Activated naive CD4-positive, alpha-beta T cell treated with anti-CD3 and anti-CD28 coated beads, Interleukin-2, amount 50 U/mL, for 16 hours (primary cell): ENCODE data around the gene NRG2.
A peak's percentile ranks its signal among the peaks of the same experiment; 100 is the strongest.

Experiments
- DNase-seq: peaks from one replicate; pipeline ENCODE4 v3.0.0-alpha.2; 2020

The NRG2 gene

DNA sequence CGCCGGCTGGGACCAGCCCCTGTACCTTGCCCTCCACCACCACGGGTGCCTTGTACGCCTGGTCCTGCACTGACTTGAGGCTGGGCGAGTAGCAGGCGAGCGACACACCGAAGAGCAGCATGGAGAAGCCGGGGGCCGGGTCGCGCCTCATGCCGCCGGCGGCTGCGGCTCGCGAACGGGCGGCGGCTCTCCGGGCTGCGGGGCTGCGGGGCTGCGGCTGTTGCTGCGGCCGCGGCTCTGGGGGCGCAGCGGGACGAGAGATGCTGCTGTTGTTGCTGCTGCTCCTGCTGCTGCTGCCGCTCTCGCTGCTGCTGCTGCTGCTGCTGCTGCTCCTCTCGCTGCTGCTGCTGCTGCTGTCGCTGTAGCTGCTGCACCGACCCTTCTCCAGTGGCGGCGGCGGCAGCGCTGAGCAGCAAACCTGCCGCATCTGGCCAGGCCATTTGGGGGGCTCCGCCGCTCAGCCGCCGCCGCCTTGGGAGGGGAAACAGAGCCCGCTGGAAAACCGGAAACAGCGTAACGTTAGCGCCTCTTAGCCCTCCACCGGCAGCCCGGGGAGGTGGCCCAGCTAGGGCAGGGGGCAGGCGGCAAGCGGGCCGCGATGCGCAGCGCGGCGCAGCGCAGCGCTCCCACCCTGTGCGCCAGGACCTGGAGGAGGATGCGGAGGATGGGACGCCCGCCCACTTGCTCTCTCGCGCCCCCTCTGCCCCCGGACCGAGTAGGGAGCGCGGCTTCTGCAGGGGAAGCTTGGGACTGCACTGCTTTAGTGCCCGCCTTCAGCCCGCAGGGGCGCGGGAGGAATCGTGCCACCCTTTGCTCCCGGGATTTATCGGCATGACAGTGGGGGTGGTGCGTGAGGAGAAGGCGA lies at the start of gene NRG2:
Gene NRG2 (minus strand): TSS at position 657 of the 865 bp plus-strand sequence.
- peak; percentile 47 for DNase-seq

GRCh38 chr5:140090251-140090650 lies 47.2 kb upstream of the NRG2 start:
- DNase-seq: no peak

DNA sequence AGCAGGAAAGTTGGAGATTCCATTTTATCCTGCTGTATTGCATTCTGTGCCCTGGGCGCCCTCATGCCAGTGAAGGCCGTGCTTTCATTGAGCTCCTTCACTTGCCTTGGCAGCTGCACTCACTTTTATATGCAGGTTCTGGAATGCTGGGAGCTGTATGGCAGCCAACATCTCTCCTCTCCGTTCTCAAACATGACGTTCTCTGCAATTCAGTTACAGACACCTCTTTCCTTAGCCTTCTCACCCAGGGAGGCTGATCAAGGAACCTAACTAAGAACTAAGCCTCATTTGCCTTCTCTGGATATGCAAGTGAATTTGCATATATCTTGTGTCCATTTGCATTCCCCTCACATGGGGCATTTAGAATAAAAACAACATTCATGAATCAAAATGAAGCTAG lies 41.4 kb upstream of the NRG2 start:
- DNase-seq: no peak

DNA sequence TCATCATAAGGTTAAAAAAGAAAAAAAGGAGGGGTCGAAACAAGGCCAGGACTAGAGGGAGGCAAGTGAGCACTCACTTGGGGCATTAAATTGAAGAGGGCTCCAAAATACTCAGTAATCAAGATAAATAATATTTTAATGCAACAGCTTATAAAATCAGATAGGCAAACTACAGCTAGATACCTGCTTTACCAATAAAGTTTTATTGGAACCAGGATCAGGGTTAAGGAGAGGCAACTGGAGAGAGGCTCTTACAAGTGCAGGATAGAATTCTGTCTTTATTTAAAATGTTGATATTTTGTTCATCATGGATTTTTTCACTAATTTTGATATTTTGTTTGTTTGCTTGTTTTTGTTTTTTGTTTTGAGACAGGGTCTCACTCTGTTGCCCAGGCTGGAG lies 40.6 kb upstream of the NRG2 start:
- no peak for DNase-seq

- DNase-seq: no peak
Measured at GRCh38 chr5:140083120-140083519, 40.0 kb upstream of the NRG2 start.

- DNase-seq: no peak
Measured at GRCh38 chr5:140076788-140077187, 33.7 kb upstream of the NRG2 start.

DNA sequence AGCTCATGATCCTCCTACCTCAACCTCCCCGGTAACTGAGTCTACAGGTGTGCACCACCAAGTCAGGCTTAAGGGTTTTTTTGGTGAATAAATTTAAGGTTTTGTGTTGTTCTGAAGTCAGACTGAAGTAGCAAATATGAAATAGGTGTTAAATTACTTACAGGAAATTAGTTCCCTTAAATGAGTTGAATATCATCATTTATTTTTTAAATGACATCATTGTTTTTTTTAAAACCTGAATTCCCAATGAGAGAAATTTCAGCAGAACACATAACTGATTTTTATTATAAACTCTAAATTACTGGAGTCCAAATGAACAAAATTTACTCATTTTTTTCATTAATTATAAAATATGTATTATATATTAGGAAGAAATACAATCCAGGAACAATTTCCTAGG lies 33.0 kb upstream of the NRG2 start:
- no peak for DNase-seq

DNA sequence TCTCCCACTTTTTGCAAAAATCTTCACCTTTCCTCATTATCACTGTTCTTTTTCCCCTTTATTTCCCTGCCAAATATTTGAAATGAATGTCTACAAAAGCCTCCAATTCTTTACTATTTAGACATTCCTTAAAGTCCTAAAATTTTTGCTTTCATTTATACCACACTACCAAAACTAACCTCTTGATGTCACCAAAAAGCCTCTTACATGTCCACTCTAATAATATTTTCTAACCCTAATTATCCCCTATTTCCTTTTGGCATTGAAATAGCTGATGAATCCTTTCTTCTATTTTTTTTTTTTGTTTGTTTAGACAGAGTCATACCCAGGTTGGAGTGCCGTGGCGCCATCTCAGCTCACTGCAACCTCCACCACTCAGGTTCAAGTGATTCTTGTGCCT lies 32.3 kb upstream of the NRG2 start:
- no peak for DNase-seq

GRCh38 chr5:140073296-140073695 lies 30.2 kb upstream of the NRG2 start:
- no peak for DNase-seq

DNA sequence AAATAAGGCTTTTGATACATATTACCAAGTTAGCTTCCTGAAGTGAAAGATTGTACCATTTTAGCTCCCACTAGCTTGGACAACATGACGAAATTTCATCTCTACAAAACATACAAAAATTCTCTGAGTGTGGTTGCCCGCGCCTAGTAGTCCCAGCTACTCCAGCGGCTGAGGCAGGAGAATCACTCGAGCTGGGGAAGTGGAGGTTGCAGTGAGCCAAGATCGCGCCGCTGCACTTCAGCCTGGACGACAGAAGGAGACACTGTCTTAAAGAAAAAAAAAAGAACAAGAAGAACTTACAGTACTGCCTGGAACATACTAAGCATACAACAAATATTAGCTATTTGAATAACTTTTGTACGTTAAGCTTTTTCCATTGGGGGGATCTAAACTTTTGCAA lies 29.7 kb upstream of the NRG2 start:
- no peak for DNase-seq

DNA sequence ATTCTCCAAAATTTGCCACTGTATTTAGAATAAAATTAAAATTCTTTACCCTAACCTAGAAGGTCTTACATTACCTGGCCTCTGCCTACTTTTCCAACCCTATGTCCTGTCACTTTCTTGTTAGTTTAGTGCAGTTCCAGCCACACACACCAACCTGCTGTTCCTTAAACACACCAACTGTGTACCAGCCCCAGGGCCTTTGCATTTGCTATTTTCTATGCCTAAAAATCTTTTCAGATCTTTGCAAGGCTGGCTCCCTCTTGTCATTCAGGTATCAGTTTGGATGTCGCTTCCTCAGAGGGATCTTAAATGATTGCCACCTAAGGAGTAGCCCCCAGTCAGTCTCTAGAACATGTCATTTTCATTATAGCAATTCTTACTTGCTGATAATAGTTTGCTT lies 17.7 kb upstream of the NRG2 start:
- DNase-seq: no peak

DNA sequence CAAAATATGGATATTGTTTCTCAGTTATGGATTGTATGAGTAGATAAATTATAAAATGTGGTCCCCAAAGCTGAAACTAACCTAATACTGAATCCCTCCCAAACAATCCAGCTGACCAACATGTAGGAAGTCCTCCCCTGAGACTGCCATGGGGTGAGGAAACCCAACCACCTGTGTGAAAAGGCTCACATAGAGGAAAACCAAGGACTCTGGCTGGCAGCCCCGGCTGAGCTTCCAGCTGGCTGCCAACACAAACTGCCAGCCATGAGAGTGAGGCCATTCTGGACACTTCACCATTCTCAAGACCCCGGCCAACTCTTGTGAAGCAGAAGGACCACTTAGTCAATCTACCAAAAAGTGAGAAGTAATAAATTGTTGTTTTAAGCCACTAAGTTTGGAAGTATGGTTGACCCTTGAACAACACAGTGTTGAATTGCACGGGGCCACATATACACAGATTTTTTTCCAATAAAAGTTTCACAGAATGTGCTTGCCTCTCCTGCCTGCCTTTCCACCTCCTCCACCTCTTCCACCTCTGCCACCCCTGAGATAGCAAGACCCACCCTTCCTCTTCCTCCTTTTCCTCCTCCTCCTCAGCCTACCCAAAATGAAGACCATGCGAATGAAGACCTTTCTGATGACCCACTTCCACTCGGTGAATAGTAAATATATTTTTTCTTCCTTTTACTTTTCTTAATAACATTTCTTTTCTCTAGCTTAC lies 15.3 kb upstream of the NRG2 start:
- DNase-seq: no peak

DNA sequence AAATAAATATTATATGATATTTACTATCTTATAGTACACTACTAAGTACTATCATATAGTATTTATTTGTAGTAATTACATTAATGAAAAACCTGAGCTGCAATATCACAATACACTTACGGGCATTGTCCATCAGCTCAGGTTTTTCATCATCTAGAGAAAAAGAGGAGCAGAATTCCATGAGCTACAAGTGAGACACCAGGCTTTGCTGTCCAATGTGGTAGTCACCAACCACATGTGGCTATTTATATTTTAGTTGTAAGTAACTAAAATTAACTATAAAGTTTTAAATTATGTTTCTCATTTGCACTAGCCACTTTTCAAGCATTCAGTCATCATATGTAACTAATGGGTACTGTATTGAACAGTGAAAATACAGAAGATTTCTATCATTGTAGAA lies 13.8 kb upstream of the NRG2 start:
- DNase-seq: no peak

DNA sequence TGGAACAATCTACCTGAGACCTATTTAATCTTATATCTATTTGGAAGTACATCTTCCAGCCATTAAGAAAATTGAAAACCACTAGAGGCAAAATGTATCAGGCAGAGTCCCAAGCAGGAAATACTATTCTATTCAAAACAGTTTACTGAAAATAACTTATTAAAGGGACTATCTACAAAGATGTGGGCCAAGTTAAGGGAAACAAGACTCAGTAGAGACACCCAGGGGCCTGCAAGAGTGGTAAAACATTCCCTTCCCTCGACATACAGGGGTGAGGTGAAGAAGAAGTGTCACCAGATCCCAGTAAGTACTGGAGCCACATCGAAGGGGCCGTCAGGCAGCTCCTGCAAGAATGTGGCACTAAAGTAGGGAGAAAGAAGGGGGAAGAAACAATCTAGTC lies 12.1 kb upstream of the NRG2 start:
- DNase-seq: no peak

DNA sequence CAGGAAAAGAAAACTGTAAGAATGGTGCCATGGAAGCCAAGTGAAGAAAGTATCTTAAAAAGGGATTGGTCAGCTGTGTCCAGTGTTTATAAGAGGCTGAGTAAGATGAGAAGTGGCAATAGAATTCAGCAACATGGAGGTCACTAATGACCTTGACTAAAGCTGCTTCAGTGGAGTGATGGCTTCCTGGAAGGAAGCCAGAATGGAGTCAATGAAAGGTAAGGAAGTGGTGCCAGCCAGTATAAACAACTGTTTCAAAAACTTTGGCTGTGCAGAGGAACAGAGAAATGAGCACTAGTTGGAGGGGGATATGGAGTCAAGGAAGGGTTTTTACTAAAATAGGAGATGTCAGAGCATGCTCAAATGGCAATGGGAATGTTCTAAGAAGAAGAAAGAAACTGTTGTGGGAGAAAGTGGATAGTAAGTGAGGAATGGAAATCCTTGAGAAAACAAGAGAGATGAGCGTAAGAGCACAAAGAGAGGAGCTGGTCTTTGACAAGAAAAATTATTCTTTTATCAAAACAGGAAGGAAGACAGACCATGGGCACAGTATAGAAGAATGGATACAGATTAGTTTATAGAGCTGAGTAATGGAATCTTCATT lies 11.1 kb upstream of the NRG2 start:
- DNase-seq: no peak

GRCh38 chr5:140051950-140052349 lies 8.9 kb upstream of the NRG2 start:
- DNase-seq: no peak

DNA sequence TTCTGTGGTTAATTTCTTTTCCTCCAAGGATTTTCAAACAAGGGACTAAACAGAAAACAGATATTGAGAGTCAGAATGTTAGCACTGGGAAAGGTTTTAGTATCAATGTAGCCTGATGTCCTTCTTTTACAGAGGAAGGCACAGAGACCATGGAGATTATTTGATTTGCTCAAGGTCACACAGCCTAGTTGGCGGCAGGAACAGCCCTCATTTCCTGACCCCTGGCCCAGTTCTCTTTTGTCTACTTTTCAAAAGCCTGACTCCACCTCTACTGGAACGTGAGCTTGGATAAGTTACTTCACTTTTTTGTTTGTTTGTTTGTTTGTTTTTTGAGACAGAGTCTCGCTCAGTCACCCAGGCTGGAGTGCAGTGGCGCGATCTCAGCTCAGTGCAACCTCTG lies 6.6 kb upstream of the NRG2 start:
- no peak for DNase-seq

GRCh38 chr5:140049205-140049604 lies 6.1 kb upstream of the NRG2 start:
- DNase-seq: no peak

- no peak for DNase-seq
Measured at GRCh38 chr5:140044041-140044440, 942 bp upstream of the NRG2 start.

DNA sequence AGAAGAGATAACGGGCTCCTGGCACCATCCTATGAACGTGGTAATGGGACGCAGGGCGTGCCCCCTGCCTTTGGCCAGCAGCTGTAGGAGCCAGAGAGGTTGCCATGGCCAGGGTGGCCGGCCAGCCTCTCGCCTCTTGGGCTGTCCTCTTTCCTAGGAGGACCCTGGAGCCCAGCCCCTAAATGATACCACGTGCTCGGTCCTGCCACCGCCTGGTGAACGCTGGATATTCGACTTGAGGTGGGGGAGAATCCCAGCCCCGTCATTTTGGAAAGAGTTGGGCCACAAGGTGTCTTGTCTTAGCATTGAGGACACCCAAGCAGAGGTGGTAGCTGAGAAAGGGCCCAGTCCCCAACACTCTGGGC lies 391 bp upstream of the NRG2 start:
- peak; percentile 10 for DNase-seq

GRCh38 chr5:140042393-140042642 lies 781 bp downstream of the NRG2 start:
- DNase-seq: no peak

- DNase-seq: peak; percentile 11
Measured at GRCh38 chr5:140041492-140042392, 1.4 kb downstream of the NRG2 start.

DNA sequence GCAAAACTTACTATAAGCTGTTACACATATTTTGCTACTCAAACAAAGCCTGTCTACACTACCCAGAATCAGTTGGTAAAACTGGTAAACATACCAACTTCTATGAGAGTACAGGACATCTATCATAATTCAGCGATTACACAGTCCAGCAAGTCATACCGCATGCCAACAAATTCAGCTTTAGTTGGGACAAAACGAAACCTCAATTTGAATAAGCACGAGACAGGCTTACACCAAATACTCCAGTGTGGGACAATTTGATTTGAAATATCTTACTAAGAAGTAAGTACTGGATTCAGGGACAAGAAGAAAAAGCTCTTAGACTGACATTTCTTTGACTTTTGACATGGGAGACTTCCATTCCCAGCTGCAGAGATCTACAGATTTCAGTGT lies 2.0 kb downstream of the NRG2 start:
- no peak for DNase-seq
